C4-2B (cell line): Measurements from ENCODE around the gene FLRT3.
A peak's percentile ranks its signal among the peaks of the same experiment; 100 is the strongest.

Source experiments
- ZFX ChIP-seq: fragments of 450-650 bp; IDR thresholded peaks from 2 replicates; pipeline ENCODE4 v1.6.1; 2017
- TF ChIP-seq, protein P1 (sequence below): fragments of 450-650 bp; conservative IDR thresholded peaks from 2 replicates; pipeline ENCODE4 v1.5.1; 2017; ENCODE audit warnings: mild to moderate bottlenecking

DNA sequence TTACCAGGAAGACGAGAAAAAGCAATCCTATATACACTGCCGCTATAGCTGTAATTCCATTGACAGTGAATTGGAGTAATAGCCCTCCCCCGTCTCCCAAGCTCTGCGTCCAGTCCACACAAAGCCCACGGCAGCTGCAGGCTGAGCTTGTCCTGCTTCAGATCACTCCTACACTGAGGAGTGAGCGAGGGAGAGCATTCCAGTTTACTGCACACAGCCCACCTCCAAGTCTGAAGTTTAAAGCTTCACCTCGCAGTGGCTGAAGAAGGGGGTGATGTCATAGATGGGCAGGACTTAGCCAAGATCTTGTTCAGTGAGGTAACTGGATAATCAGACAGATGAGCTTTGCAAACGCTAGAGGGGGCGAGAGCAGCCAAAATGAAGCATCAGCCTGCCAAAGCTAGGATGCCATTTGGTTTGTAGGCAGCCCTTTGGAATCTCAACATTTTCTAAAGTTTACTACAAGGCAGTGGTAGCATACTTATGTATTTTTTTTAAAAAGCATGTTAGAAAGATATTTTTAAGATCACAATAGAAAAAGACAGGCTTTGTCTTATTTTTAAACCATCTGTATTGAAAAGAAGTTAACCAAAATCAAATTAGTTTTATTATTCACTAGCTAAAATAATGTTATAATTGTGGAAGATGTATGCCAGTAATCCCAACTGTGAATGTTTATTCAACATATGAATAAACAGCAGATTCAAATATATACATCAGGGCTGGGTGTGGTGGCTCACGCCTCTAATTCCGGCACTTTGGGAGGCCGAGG, at the start of gene FLRT3:
- TF ChIP-seq, protein P1, sequence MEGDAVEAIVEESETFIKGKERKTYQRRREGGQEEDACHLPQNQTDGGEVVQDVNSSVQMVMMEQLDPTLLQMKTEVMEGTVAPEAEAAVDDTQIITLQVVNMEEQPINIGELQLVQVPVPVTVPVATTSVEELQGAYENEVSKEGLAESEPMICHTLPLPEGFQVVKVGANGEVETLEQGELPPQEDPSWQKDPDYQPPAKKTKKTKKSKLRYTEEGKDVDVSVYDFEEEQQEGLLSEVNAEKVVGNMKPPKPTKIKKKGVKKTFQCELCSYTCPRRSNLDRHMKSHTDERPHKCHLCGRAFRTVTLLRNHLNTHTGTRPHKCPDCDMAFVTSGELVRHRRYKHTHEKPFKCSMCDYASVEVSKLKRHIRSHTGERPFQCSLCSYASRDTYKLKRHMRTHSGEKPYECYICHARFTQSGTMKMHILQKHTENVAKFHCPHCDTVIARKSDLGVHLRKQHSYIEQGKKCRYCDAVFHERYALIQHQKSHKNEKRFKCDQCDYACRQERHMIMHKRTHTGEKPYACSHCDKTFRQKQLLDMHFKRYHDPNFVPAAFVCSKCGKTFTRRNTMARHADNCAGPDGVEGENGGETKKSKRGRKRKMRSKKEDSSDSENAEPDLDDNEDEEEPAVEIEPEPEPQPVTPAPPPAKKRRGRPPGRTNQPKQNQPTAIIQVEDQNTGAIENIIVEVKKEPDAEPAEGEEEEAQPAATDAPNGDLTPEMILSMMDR: peak; percentile 83
- TF ChIP-seq ZFX: no peak
